ENCODE measurements around the gene HMGN3. TPM values are rescaled to one million over a fixed set of nuclear protein-coding genes. Genes with fewer than 3 reads are reported as not detected.

The HMGN3 gene
- total and polyA plus RNA-seq, 2 of the 13 experiments (the other 11 are each of a cell fraction or from before 2014, with no cell fraction given) = 67.9 to 145 TPM

DNA sequence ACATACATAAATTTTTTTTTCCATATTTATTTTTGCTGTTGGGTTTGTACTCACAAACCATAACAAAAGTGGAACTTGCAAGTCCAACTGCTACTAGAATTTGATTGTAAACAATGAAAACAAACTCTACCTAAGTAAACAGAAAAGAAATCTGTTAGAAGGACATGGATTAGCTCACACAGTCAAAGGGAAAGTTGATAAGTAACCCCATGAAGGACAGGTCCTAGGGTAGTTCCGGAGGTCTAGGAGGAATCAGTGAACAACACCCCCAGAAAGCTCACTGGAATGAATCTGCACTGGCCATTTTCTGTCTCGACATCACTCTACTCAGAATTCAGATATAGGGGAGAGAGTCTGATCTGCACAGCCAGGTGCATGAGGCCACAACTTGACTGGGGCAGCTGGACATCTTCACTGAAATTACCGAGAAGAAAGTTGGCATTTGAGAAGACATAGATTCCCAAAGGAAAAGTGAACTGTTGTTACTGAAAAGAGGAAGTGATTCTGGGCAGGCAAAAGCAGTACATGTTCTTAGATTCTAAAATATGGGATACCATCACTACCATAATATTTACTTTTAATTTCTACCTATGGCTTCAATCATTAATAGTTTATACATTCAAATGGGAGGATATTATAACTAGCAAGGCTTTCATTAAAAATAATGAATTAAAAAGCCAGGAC, 76.4 kb downstream of the HMGN3 start (continued):
- TF ChIP-seq ATF4 (CRISPR knock-in tag; IDR thresholded peaks at IDR 0.05) = no peak
- TF ChIP-seq, protein P1, sequence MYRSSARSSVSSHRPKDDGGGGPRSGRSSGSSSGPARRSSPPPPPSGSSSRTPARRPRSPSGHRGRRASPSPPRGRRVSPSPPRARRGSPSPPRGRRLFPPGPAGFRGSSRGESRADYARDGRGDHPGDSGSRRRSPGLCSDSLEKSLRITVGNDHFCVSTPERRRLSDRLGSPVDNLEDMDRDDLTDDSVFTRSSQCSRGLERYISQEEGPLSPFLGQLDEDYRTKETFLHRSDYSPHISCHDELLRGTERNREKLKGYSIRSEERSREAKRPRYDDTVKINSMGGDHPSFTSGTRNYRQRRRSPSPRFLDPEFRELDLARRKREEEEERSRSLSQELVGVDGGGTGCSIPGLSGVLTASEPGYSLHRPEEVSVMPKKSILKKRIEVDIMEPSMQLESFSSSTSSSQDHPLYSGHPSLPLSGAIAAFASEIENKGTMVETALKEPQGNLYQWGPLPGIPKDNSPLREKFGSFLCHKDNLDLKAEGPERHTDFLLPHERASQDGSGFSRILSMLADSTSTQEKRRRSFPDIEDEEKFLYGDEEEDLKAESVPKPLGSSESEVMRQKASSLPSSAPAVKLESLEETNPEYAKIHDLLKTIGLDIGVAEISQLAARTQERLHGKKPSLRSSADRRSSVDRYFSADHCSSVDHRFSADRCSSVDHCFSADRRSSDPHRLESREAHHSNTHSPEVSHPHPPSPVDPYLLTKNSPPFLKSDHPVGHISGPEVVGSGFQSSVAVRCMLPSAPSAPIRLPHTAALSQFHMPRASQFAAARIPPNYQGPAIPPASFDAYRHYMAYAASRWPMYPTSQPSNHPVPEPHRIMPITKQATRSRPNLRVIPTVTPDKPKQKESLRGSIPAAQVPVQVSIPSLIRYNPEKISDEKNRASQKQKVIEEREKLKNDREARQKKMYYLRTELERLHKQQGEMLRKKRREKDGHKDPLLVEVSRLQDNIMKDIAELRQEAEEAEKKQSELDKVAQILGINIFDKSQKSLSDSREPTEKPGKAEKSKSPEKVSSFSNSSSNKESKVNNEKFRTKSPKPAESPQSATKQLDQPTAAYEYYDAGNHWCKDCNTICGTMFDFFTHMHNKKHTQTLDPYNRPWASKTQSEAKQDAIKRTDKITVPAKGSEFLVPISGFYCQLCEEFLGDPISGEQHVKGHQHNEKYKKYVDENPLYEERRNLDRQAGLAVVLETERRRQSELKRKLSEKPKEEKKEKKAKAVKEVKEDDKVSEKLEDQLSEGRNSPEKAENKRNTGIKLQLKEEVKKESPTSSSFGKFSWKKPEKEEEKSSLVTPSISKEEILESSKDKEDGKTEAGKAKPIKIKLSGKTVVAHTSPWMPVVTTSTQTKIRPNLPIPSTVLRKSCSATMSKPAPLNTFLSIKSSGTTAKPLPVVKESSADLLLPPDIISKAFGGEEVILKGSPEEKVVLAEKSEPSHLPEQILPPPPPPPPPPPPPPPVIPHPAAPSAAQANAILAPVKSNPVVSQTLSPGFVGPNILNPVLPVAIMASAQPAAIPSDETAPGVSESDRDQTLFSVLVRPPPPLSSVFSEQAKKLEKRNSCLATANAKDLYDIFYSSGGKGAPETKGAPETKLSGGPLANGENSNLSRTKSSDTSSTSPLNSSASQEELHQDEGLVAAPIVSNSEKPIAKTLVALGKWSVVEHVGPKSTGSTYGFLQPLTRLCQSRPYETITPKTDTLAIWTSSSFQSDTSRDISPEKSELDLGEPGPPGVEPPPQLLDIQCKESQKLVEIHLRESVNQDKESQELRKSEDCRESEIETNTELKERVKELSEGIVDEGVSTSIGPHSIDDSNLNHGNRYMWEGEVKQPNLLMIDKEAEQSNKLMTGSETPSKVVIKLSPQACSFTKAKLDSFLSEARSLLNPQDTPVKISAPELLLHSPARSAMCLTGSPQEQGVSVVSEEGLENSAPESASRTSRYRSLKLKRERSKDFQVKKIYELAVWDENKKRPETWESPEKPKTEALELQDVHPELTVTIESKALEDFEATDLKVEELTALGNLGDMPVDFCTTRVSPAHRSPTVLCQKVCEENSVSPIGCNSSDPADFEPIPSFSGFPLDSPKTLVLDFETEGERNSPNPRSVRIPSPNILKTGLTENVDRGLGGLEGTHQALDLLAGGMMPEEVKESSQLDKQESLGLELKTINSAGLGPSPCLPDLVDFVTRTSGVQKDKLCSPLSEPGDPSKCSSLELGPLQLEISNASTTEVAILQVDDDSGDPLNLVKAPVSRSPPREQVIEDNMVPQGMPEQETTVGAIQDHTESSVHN (CRISPR knock-in tag; IDR thresholded peaks at IDR 0.05) = no peak
- TF ChIP-seq ZNF569 (CRISPR knock-in tag; IDR thresholded peaks at IDR 0.05; ENCODE audit: borderline replicate concordance) = no peak
- TF ChIP-seq ZNF598 (CRISPR knock-in tag; IDR thresholded peaks at IDR 0.05; ENCODE audit: borderline replicate concordance) = no peak
- TF ChIP-seq KDM3A (CRISPR knock-in tag; IDR thresholded peaks at IDR 0.05; ENCODE audit: low read depth) = no peak
- no peak for TF ChIP-seq GLI4 (CRISPR knock-in tag; IDR thresholded peaks at IDR 0.05; ENCODE audit: borderline replicate concordance)
- TF ChIP-seq, protein P2, sequence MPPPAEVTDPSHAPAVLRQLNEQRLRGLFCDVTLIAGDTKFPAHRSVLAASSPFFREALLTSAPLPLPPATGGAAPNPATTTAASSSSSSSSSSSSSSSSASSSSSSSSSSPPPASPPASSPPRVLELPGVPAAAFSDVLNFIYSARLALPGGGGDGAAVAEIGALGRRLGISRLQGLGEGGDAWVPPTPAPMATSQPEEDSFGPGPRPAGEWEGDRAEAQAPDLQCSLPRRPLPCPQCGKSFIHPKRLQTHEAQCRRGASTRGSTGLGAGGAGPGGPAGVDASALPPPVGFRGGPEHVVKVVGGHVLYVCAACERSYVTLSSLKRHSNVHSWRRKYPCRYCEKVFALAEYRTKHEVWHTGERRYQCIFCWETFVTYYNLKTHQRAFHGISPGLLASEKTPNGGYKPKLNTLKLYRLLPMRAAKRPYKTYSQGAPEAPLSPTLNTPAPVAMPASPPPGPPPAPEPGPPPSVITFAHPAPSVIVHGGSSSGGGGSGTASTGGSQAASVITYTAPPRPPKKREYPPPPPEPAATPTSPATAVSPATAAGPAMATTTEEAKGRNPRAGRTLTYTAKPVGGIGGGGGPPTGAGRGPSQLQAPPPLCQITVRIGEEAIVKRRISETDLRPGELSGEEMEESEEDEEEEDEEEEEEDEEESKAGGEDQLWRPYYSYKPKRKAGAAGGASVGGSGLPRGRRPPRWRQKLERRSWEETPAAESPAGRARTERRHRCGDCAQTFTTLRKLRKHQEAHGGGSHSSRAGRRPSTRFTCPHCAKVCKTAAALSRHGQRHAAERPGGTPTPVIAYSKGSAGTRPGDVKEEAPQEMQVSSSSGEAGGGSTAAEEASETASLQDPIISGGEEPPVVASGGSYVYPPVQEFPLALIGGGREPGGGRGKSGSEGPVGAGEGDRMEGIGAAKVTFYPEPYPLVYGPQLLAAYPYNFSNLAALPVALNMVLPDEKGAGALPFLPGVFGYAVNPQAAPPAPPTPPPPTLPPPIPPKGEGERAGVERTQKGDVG (CRISPR knock-in tag; IDR thresholded peaks at IDR 0.05; ENCODE audit: borderline replicate concordance) = no peak
- no peak for TF ChIP-seq LRRFIP1 (CRISPR knock-in tag; conservative IDR thresholded peaks at IDR 0.05)
- no peak for TF ChIP-seq ZNF672 (CRISPR knock-in tag; IDR thresholded peaks at IDR 0.05)
- no peak for TF ChIP-seq PHF21A (CRISPR knock-in tag; IDR thresholded peaks at IDR 0.05)
- no peak for TF ChIP-seq ZNF709 (CRISPR knock-in tag; IDR thresholded peaks at IDR 0.05)

Measured in HepG2 (cell line).